A673 (cell line): Measurements from ENCODE around the gene TMEM178A. TPM values are rescaled to one million over a fixed set of nuclear protein-coding genes. Genes with fewer than 3 reads are reported as not detected.

ENCODE experiments used
- BruUV-seq: library from RNA; stranded (reverse); fragments of 400-500 nt; replicated peaks from 2 replicates; lab custom pipeline; 2021; lab: Mats Ljungman, UMichigan
- CTCF ChIA-PET: fragments of 300-600 bp; sonication (Branson Sonifier 250); formaldehyde crosslinking; loops from one replicate; lab custom pipeline; 2022; ENCODE audit warnings: antibody characterized with exemption; lab: Charles Lee
- POLR2A ChIA-PET: fragments of 300-600 bp; sonication (Branson Sonifier 250); formaldehyde crosslinking; loops from one replicate; lab custom pipeline; 2022; ENCODE audit warnings: antibody characterized with exemption; ENCODE audit not compliant: low non-redundant PET; lab: Charles Lee
- DNase-seq: peaks from one replicate; pipeline ENCODE4 v3.0.0-alpha.2; 2015; ENCODE audit warnings: low spot score
- H3K27ac ChIP-seq: fragments of 200-600 bp; sonication (generic); 2 replicates; pipeline ENCODE4 v1.5.1; 2016; ENCODE audit warnings: mixed run types, low read depth, mild to moderate bottlenecking, mixed read lengths, antibody characterized with exemption, low read length; ENCODE audit not compliant: poor library complexity, severe bottlenecking
- H3K27me3 ChIP-seq: fragments of 200-600 bp; sonication (generic); replicated peaks from 2 replicates; pipeline ENCODE4 v1.6.1; 2017; ENCODE audit warnings: mixed run types, low read depth, mild to moderate bottlenecking, mixed read lengths, antibody characterized with exemption, low read length; ENCODE audit not compliant: insufficient read depth, poor library complexity
- H3K36me3 ChIP-seq: fragments of 200-600 bp; sonication (generic); 2 replicates; pipeline ENCODE4 v1.6.1; 2016; ENCODE audit warnings: mixed run types, mild to moderate bottlenecking, mixed read lengths, antibody characterized with exemption, low read length; ENCODE audit not compliant: insufficient read depth, poor library complexity, severe bottlenecking
- H3K4me1 ChIP-seq: fragments of 200-600 bp; sonication (generic); 2 replicates; pipeline ENCODE4 v1.6.1; 2017; ENCODE audit warnings: mixed run types, mild to moderate bottlenecking, mixed read lengths, antibody characterized with exemption, low read length; ENCODE audit not compliant: insufficient read depth, poor library complexity, severe bottlenecking
- H3K4me3 ChIP-seq: fragments of 200-600 bp; sonication (generic); 2 replicates; pipeline ENCODE4 v1.5.1; 2016; ENCODE audit warnings: low read depth, mixed run types, mild to moderate bottlenecking, mixed read lengths, low read length; ENCODE audit not compliant: poor library complexity, severe bottlenecking
- H3K9me3 ChIP-seq: fragments of 200-600 bp; sonication (generic); 2 replicates; pipeline ENCODE4 v1.6.1; 2016; ENCODE audit warnings: mixed run types, low read depth, mild to moderate bottlenecking, mixed read lengths, antibody characterized with exemption, low read length; ENCODE audit not compliant: poor library complexity, severe bottlenecking
- EZH2 ChIP-seq: fragments of 200-600 bp; sonication (generic); IDR thresholded peaks from 2 replicates; pipeline ENCODE4 v1.6.1; 2017; ENCODE audit warnings: borderline replicate concordance, low read depth, mild to moderate bottlenecking, mixed read lengths, antibody characterized with exemption, low read length; ENCODE audit not compliant: poor library complexity, severe bottlenecking
- intact Hi-C: fragments of 100-400 bp; cut with micrococcal nuclease; formaldehyde crosslinking; loops from one replicate; pipeline ENCODE4 v1.10.0; 2022; ENCODE audit not compliant: unreplicated experiment
- total RNA-seq: library from RNA; stranded (reverse); gene quantifications from 2 replicates; pipeline ENCODE4 v1.2.3, GENCODE V29; 2021
- TF ChIP-seq, protein P1 (sequence below): fragments of 300-800, 200-600 bp; sonication (generic); conservative IDR thresholded peaks from 2 replicates; pipeline ENCODE4 v1.5.1; 2017; ENCODE audit warnings: low read depth, mild to moderate bottlenecking, antibody characterized with exemption, low read length, moderate library complexity, mixed read lengths

Gene TMEM178A
- total RNA-seq, 1 experiment from 2014 or later, result 0.21 TPM

DNA sequence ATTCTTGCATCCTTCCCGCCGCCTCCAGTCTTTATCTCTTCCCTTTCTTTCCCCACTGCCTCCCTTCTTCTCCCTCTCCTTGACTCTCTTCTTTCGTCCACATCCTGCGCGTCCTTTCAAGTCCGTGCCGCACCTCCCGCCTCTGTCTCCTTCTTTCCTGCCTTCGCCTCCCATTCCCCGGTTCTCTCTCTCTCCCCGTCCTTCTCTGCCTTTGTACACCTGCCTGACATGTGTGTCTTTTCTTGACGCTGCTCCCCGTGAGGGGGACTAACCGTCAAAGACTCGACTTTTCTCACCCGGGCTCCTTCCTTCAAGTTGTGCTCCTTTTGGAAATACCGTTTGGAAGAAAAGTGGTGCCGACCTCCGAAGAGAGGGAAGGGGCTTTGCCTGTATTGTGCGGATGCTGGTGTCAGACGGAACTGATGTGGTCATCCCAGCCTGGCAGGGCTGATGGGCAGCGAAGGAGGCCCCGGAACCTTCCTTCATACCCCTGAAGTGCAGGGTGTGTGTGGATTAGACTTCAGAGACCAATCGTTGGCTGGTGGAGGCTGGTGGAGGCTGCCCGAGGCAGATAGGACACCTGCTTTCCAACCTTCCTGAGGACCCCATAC lies 879 bp downstream of the TMEM178A start:
- no peak overlapping the region for H3K27ac ChIP-seq
- ChIA-PET CTCF (no interaction called here), POLR2A (no interaction called here)
- no peaks in the 10 kb centered on the region for H3K9me3 ChIP-seq
- H3K4me3 ChIP-seq, result peak overlapping the region; percentile 54
- no TSS peak for BruUV-seq
- peak; percentile 9 for DNase-seq
- H3K27me3 ChIP-seq, result peaks cover 83% of the 10 kb centered on the region
- H3K4me1 ChIP-seq, result peaks cover 6% of the 10 kb centered on the region
- intact Hi-C loops, result no loop called here
- no peaks in the 10 kb centered on the region for H3K36me3 ChIP-seq
- TF ChIP-seq, protein P1, sequence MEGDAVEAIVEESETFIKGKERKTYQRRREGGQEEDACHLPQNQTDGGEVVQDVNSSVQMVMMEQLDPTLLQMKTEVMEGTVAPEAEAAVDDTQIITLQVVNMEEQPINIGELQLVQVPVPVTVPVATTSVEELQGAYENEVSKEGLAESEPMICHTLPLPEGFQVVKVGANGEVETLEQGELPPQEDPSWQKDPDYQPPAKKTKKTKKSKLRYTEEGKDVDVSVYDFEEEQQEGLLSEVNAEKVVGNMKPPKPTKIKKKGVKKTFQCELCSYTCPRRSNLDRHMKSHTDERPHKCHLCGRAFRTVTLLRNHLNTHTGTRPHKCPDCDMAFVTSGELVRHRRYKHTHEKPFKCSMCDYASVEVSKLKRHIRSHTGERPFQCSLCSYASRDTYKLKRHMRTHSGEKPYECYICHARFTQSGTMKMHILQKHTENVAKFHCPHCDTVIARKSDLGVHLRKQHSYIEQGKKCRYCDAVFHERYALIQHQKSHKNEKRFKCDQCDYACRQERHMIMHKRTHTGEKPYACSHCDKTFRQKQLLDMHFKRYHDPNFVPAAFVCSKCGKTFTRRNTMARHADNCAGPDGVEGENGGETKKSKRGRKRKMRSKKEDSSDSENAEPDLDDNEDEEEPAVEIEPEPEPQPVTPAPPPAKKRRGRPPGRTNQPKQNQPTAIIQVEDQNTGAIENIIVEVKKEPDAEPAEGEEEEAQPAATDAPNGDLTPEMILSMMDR, result no peak
- TF ChIP-seq EZH2, result peak; percentile 59

DNA sequence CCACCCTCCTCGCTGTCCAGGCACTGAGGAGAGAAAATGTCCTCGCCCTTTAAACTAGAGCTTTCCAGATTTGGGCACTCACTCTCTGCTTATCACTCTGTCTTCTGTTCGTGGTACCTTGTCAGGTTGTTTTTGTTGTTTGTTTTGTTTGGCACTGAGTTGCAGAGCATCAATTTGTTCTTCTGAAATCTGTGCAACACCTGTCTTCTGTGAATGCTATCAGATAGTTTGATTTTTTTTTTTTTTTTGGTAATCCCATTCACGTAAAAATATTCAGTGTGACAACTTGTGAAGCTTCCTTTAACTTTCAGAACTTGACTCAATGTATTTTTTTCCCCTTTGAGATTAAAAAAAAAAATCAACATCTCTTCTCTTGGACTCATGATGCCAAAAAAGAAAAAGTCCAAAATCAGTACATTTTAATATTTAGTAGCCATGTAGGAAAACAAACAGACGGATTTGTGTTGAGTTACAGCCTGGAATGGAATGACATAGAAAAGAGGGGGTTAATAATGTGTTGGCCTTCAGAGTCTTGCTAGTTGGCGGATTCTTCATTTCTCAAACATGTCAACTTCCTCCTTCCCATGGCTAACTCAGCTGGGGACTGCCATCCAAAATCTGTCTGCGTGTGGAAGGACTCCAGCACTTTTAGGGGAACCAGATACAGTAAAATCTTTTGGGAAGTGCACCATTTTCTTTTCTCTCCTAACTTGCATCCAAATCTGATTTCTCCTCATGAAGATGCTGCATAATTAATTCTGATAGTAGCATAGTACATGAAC lies 1.6 kb downstream of the TMEM178A start:
- POLR2A ChIA-PET, result no interaction called here
- BruUV-seq, result no TSS peak

GRCh38 chr2:39667886-39668276 lies 2.2 kb downstream of the TMEM178A start:
- H3K4me1 ChIP-seq, result peaks cover 6% of the 10 kb centered on the region
- TF ChIP-seq, protein P1, result no peak
- TF ChIP-seq EZH2, result no peak
- H3K27me3 ChIP-seq, result peaks cover 96% of the 10 kb centered on the region
- POLR2A ChIA-PET, result no interaction called here
- intact Hi-C loops, result no loop called here
- BruUV-seq, result no TSS peak
- no peaks in the 10 kb centered on the region for H3K9me3 ChIP-seq
- no peak for DNase-seq
- H3K4me3 ChIP-seq, result no peak overlapping the region
- H3K36me3 ChIP-seq, result no peaks in the 10 kb centered on the region
- H3K27ac ChIP-seq, result no peak overlapping the region
- CTCF ChIA-PET, result no interaction called here

More for the DNA sequence above, 1.6 kb downstream of the TMEM178A start:
- H3K4me3 ChIP-seq, result no peak overlapping the region
- H3K9me3 ChIP-seq, result no peaks in the 10 kb centered on the region
- H3K36me3 ChIP-seq, result no peaks in the 10 kb centered on the region
- TF ChIP-seq, protein P1, result no peak
- no peak for TF ChIP-seq EZH2
- CTCF ChIA-PET, result no interaction called here
- H3K4me1 ChIP-seq, result peaks cover 6% of the 10 kb centered on the region
- DNase-seq, result no peak
- H3K27me3 ChIP-seq, result peaks cover 90% of the 10 kb centered on the region
- intact Hi-C loops, result no loop called here
- no peak overlapping the region for H3K27ac ChIP-seq
